Measurements from ENCODE around the gene NOTCH2. TPM values are rescaled to one million over a fixed set of nuclear protein-coding genes. Genes with fewer than 3 reads are reported as not detected.

Gene NOTCH2
- total RNA-seq, 1 donor from 2014 or later: 180 TPM

DNA sequence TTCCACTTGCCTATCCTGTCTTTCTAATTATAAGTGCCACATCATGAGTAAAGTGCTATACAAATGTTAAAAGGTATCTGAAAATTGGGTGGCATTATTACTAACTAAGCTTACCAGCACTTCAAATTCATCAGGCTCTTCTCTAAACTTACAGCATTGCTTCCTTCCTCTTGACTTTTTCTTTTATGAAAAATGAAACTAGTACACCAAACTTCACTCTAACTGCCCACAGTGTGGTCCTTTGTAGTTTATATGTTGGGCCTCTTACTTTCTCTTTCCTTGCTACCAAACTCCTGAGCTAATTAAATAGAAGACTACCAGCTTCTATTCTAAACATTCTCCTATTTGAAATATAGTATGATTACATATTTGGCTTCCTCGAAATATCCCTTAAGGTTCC is 81.8 kb downstream of the NOTCH2 start:
- Mint-ChIP-seq H3K27ac (ENCODE audit: unreplicated experiment) (peak overlapping the region; percentile 76), H3K4me1 (ENCODE audit: unreplicated experiment) (peaks cover 39% of the 10 kb centered on the region), H3K4me3 (ENCODE audit: unreplicated experiment) (no peak overlapping the region), H3K36me3 (ENCODE audit: unreplicated experiment) (peaks cover 36% of the 10 kb centered on the region), H3K27me3 (ENCODE audit: unreplicated experiment) (no peaks in the 10 kb centered on the region), H3K9me3 (ENCODE audit: unreplicated experiment) (peaks cover 4% of the 10 kb centered on the region)
- TF ChIP-seq, protein P1, sequence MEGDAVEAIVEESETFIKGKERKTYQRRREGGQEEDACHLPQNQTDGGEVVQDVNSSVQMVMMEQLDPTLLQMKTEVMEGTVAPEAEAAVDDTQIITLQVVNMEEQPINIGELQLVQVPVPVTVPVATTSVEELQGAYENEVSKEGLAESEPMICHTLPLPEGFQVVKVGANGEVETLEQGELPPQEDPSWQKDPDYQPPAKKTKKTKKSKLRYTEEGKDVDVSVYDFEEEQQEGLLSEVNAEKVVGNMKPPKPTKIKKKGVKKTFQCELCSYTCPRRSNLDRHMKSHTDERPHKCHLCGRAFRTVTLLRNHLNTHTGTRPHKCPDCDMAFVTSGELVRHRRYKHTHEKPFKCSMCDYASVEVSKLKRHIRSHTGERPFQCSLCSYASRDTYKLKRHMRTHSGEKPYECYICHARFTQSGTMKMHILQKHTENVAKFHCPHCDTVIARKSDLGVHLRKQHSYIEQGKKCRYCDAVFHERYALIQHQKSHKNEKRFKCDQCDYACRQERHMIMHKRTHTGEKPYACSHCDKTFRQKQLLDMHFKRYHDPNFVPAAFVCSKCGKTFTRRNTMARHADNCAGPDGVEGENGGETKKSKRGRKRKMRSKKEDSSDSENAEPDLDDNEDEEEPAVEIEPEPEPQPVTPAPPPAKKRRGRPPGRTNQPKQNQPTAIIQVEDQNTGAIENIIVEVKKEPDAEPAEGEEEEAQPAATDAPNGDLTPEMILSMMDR (IDR thresholded peaks at IDR 0.05): no peak
- DNase-seq (ENCODE audit: extremely low spot score, unreplicated experiment): no peak

DNA sequence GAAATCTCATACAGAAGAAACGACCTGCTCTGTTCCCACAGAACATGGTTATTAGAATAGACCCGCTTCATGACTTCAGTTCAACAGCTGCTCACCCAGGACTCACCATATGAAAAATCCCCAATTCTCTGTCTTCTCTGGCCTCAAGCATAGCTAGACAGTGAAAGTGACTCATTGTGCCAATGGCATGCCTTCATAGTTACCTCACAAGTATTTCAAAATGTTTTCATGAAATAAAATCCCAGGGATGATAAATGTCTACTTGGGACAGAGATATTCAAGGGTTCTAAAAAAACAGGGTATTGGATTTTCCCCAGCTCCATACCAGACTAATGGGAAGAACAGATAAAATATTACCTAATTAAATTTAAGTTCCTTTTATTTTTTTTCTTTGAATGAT is 82.3 kb downstream of the NOTCH2 start:
- no peak for DNase-seq (ENCODE audit: extremely low spot score, unreplicated experiment)
- peaks cover 4% of the 10 kb centered on the region for H3K9me3 Mint-ChIP-seq (ENCODE audit: unreplicated experiment)
- no peak overlapping the region for H3K4me3 Mint-ChIP-seq (ENCODE audit: unreplicated experiment)
- TF ChIP-seq, protein P1 (IDR thresholded peaks at IDR 0.05): no peak
- H3K27me3 Mint-ChIP-seq (ENCODE audit: unreplicated experiment): no peaks in the 10 kb centered on the region
- peaks cover 45% of the 10 kb centered on the region for H3K4me1 Mint-ChIP-seq (ENCODE audit: unreplicated experiment)
- peak overlapping the region; percentile 76 for H3K27ac Mint-ChIP-seq (ENCODE audit: unreplicated experiment)
- H3K36me3 Mint-ChIP-seq (ENCODE audit: unreplicated experiment): peaks cover 36% of the 10 kb centered on the region

DNA sequence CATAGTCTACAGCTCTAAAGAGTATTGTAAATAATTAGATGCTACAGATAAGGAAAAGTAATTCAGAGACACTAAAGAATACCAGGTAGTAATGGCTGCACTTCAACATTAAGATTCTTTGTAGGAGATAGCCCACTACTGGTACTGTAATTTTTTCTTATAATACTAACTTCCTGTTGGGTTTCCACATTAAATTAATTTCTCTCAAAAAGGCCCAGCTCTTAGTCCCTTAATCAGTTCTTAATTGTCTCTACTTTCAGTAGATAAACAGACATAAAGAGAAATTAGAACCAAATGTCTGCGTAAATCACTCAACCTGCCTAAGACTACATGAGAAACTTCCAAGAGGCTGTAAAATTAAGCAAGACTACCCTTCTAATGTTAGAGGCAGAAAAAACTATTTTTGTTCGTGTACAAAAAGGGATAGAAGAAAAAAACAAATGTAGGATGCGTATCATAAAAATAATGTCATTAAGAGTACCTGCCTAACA is 83.4 kb downstream of the NOTCH2 start:
- peaks cover 4% of the 10 kb centered on the region for H3K9me3 Mint-ChIP-seq (ENCODE audit: unreplicated experiment)
- no peak overlapping the region for H3K4me3 Mint-ChIP-seq (ENCODE audit: unreplicated experiment)
- H3K27ac Mint-ChIP-seq (ENCODE audit: unreplicated experiment): peak overlapping the region; percentile 76
- peaks cover 38% of the 10 kb centered on the region for H3K36me3 Mint-ChIP-seq (ENCODE audit: unreplicated experiment)
- no peak for DNase-seq (ENCODE audit: extremely low spot score, unreplicated experiment)
- TF ChIP-seq, protein P1 (IDR thresholded peaks at IDR 0.05): no peak
- no peaks in the 10 kb centered on the region for H3K27me3 Mint-ChIP-seq (ENCODE audit: unreplicated experiment)
- H3K4me1 Mint-ChIP-seq (ENCODE audit: unreplicated experiment): peaks cover 49% of the 10 kb centered on the region

DNA sequence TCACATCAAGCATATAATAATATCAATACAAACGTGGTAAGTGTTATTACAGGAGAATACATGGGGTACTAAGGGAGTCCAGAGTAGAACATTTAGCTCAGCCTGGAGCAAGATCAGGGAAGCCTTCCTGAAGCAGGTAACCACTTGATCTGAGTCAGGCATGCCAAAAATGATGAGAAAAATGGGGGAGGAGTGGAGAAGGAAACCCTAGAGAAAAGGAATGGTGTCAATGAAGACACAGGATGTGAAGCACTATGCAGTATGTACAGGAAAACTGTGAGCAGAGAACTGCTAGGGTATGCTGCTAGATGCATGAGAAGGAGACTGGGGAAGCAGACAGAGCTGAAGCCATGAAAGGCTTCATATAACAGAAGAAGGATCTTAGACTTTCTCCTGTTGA is 84.7 kb downstream of the NOTCH2 start:
- no peaks in the 10 kb centered on the region for H3K27me3 Mint-ChIP-seq (ENCODE audit: unreplicated experiment)
- peak overlapping the region; percentile 65 for H3K27ac Mint-ChIP-seq (ENCODE audit: unreplicated experiment)
- H3K4me3 Mint-ChIP-seq (ENCODE audit: unreplicated experiment): no peak overlapping the region
- H3K36me3 Mint-ChIP-seq (ENCODE audit: unreplicated experiment): peaks cover 38% of the 10 kb centered on the region
- H3K4me1 Mint-ChIP-seq (ENCODE audit: unreplicated experiment): peaks cover 49% of the 10 kb centered on the region
- TF ChIP-seq, protein P1 (IDR thresholded peaks at IDR 0.05): no peak
- no peak for DNase-seq (ENCODE audit: extremely low spot score, unreplicated experiment)
- H3K9me3 Mint-ChIP-seq (ENCODE audit: unreplicated experiment): peaks cover 4% of the 10 kb centered on the region

DNA sequence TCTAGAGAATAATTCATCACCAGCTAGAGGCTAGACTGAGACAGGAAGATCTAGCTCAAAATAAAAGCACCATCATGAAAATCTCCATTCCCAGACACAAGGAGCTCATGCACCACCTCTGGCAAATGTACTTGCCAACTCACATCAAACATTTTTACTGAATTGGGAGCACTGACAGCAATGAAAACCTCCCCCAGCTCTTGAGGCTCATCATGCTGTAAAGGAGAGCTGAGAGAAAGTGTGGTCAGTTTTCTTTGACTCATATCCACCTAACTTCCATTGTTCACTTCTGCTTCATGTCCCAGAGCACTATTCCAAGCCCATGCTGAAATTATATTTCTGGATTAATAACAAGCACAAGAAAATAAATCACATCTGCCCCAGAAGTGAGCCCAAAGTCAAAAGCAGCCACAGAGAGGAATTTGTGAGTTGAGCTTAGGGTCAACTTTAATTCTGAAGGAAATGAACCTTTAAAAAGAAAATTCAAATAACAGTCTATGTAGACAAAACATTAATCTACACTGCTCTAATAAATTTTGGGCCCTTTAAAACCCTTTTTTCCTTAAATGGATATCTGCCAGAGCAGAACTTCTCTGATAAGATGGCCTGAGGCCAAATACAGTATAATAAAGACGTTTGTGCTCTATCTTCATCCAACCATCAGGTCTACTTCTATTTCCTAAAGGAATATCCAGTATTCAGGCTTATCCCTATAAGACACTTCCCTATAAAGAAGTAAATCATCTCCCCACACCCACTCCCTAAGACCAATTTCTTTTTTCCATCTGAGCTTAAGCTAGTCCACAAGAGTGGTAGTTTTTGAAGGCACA is 87.3 kb downstream of the NOTCH2 start:
- H3K27ac Mint-ChIP-seq (ENCODE audit: unreplicated experiment): peak overlapping the region; percentile 38
- DNase-seq (ENCODE audit: extremely low spot score, unreplicated experiment): no peak
- H3K27me3 Mint-ChIP-seq (ENCODE audit: unreplicated experiment): no peaks in the 10 kb centered on the region
- no peak overlapping the region for H3K4me3 Mint-ChIP-seq (ENCODE audit: unreplicated experiment)
- no peaks in the 10 kb centered on the region for H3K9me3 Mint-ChIP-seq (ENCODE audit: unreplicated experiment)
- H3K4me1 Mint-ChIP-seq (ENCODE audit: unreplicated experiment): peaks cover 34% of the 10 kb centered on the region
- peaks cover 43% of the 10 kb centered on the region for H3K36me3 Mint-ChIP-seq (ENCODE audit: unreplicated experiment)
- TF ChIP-seq, protein P1 (IDR thresholded peaks at IDR 0.05): no peak

Measured in osteocyte (in vitro differentiated cells).